HepG2 (cell line): ENCODE results near the gene RPS14. TPM values are rescaled to one million over a fixed set of nuclear protein-coding genes. Genes with fewer than 3 reads are reported as not detected.

ENCODE experiments used
- ADNP ChIP-seq: sonication (generic); formaldehyde crosslinking; IDR thresholded peaks from 2 replicates; pipeline ENCODE4 v1.4.0; 2020; ENCODE audit warnings: missing genetic modification reagents
- DNMT3B ChIP-seq: conservative IDR thresholded peaks from 2 replicates; pipeline ENCODE4 v1.6.1; 2016; ENCODE audit warnings: missing biosample characterization, control low read depth
- FIP1L1 ChIP-seq: fragments of 200-400 bp; formaldehyde crosslinking; IDR thresholded peaks from 2 replicates; pipeline ENCODE4 v1.6.1; 2018; ENCODE audit warnings: low read depth, mild to moderate bottlenecking, low read length, moderate library complexity, borderline replicate concordance; ENCODE audit not compliant: insufficient read depth
- HHEX ChIP-seq: IDR thresholded peaks from 2 replicates; pipeline ENCODE4 v1.6.1; 2016; ENCODE audit warnings: control low read depth
- KDM5B ChIP-seq: sonication (generic); formaldehyde crosslinking; IDR thresholded peaks from 2 replicates; pipeline ENCODE4 v1.4.0; 2020; ENCODE audit warnings: missing genetic modification reagents, mild to moderate bottlenecking, borderline replicate concordance
- MTF1 ChIP-seq: sonication (generic); formaldehyde crosslinking; IDR thresholded peaks from 2 replicates; pipeline ENCODE4 v1.5.0; 2020; ENCODE audit warnings: missing genetic modification reagents
- MYC ChIP-seq: sonication (generic); formaldehyde crosslinking; IDR thresholded peaks from 2 replicates; pipeline ENCODE4 v1.9.0; 2021; ENCODE audit warnings: missing genetic modification reagents, borderline replicate concordance
- NCOA1 ChIP-seq: sonication (generic); formaldehyde crosslinking; IDR thresholded peaks from 2 replicates; pipeline ENCODE4 v1.9.0; 2021; ENCODE audit warnings: missing genetic modification reagents
- NFRKB ChIP-seq: fragments of 450-650 bp; IDR thresholded peaks from 2 replicates; pipeline ENCODE4 v1.6.1; 2017
- NR1H2 ChIP-seq: sonication (generic); formaldehyde crosslinking; IDR thresholded peaks from 2 replicates; pipeline ENCODE4 v1.8.1; 2022; ENCODE audit warnings: low read depth, missing genetic modification reagents, borderline replicate concordance
- SP4 ChIP-seq: sonication (generic); formaldehyde crosslinking; IDR thresholded peaks from 2 replicates; pipeline ENCODE4 v1.8.1; 2023; ENCODE audit warnings: mild to moderate bottlenecking, missing genetic modification reagents
- TAF1 ChIP-seq: sonication (generic); formaldehyde crosslinking; IDR thresholded peaks from 2 replicates; pipeline ENCODE4 v1.4.0; 2020; ENCODE audit warnings: missing genetic modification reagents
- TCF12 ChIP-seq, 2 experiments: fragments of 450-650 bp in 1 of 2; sonication (generic) in 1 of 2; formaldehyde crosslinking in 1 of 2; IDR thresholded peaks; 2 replicates each; pipeline versions ENCODE4 v1.6.1 to v1.8.0; 2017 to 2022; ENCODE audit warnings: antibody characterized with exemption in 1 of 2, mild to moderate bottlenecking in 1 of 2, missing genetic modification reagents in 1 of 2, moderate library complexity in 1 of 2
- ZBTB14 ChIP-seq: sonication (generic); formaldehyde crosslinking; IDR thresholded peaks from 2 replicates; pipeline ENCODE4 v1.4.0; 2020; ENCODE audit warnings: missing genetic modification reagents
- ZNF280D ChIP-seq: sonication (generic); formaldehyde crosslinking; IDR thresholded peaks from 2 replicates; pipeline ENCODE4 v1.5.1; 2020; ENCODE audit warnings: mild to moderate bottlenecking, missing genetic modification reagents
- ZNF580 ChIP-seq: IDR thresholded peaks from 2 replicates; pipeline ENCODE4 v1.6.1; 2016; ENCODE audit warnings: low read depth, borderline replicate concordance
- ZNF597 ChIP-seq: sonication (generic); formaldehyde crosslinking; IDR thresholded peaks from 2 replicates; pipeline ENCODE4 v1.5.0; 2020; ENCODE audit warnings: missing genetic modification reagents
- polyA plus RNA-seq, 8 experiments: library from polyadenylated mRNA; depleted of rRNA in 3 of 8; stranded (reverse) in 7 of 8; unstranded in 1 of 8; fragments of >200 nt; fragmentation: Illumina TruSeq in 4 of 8; extraction: Trizol in 4 of 8; gene quantifications; 2 replicates each; pipeline versions ENCODE4 v1.2.1 to v1.2.3, GENCODE V29; 2011 to 2016; ENCODE audit warnings: low read depth in 4 of 8, missing spikeins in 1 of 8, mixed read lengths in 1 of 8; ENCODE audit not compliant: insufficient read depth in 1 of 8
- total RNA-seq, 5 experiments: library from RNA; depleted of rRNA; stranded (reverse); fragments of >200 nt; fragmentation: Illumina TruSeq; extraction: Trizol; gene quantifications; 2 replicates each; pipeline ENCODE4 v1.2.3, GENCODE V29; 2016; ENCODE audit warnings: low read depth in 1 of 5
- TF ChIP-seq, protein P1 (sequence below): IDR thresholded peaks from 2 replicates; pipeline ENCODE4 v1.6.1; 2016
- TF ChIP-seq, protein P2 (sequence below): sonication (generic); formaldehyde crosslinking; IDR thresholded peaks from 2 replicates; pipeline ENCODE4 v1.4.0; 2020; ENCODE audit warnings: missing genetic modification reagents

The RPS14 gene
- total and polyA plus RNA-seq, 2 of the 13 experiments (the other 11 are each of a cell fraction or from before 2014, with no cell fraction given): 2,116 to 3,295 TPM

DNA sequence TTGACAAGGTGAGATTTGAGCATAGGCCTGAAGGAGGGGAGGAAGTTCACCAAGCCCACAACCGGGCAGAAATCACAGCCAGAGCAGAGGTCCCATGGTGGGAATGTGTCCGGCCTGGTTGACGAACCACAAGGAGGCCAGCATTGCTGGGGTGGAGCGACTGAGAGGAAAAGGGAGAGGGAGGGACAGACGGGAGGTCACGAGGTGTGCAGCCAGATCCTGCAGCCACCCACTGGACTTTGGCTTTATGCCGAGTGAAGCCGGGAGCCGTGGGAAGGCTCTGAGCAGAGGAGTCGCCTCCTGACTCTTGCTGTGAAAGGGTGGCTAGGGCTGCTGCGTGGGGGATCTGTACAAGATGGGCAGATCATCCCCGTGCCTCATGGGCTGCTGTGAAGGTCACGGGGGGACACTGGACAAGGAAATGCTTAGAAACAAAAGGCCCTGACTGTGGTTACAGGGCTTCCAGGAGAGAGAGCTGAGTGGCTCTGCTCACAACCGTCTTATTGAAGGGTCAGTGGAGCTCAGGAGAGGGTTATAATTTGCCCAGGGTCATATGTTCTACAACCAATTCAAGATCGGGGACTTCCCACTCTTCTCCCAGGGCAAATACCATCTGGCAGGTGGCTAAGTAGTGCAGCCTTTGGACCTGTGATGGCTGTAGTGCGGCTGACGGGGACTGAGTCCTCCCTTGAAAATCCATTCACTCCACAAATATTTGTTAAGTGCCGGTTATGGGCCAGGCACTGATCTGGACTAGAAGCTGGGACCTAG, 21.2 kb downstream of the RPS14 start (continued):
- no peak for TF ChIP-seq TCF12 (IDR thresholded peaks at IDR 0.05)
- no peak for TF ChIP-seq TCF12 (CRISPR knock-in tag; IDR thresholded peaks at IDR 0.05)
- no peak for TF ChIP-seq DNMT3B
- TF ChIP-seq ZNF597 (CRISPR knock-in tag): no peak
- no peak for TF ChIP-seq NR1H2 (CRISPR knock-in tag)
- TF ChIP-seq TAF1 (CRISPR knock-in tag): peak; percentile 72
- TF ChIP-seq HHEX (CRISPR knock-in tag): no peak
- TF ChIP-seq ZNF280D (CRISPR knock-in tag): 0 out of 2 replicates have a peak, but pooled peaks have one; percentile 18
- no peak for TF ChIP-seq FIP1L1
- TF ChIP-seq NCOA1 (CRISPR knock-in tag): 0 out of 2 replicates have a peak, but pooled peaks have one; percentile 34
- TF ChIP-seq ADNP (CRISPR knock-in tag): no peak
- peak; percentile 47; the same call in 1 of the 2 replicates for TF ChIP-seq SP4 (CRISPR knock-in tag)
- TF ChIP-seq ZBTB14 (CRISPR knock-in tag): no peak
- TF ChIP-seq, protein P1, sequence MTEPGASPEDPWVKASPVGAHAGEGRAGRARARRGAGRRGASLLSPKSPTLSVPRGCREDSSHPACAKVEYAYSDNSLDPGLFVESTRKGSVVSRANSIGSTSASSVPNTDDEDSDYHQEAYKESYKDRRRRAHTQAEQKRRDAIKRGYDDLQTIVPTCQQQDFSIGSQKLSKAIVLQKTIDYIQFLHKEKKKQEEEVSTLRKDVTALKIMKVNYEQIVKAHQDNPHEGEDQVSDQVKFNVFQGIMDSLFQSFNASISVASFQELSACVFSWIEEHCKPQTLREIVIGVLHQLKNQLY: no peak
- TF ChIP-seq, protein P2, sequence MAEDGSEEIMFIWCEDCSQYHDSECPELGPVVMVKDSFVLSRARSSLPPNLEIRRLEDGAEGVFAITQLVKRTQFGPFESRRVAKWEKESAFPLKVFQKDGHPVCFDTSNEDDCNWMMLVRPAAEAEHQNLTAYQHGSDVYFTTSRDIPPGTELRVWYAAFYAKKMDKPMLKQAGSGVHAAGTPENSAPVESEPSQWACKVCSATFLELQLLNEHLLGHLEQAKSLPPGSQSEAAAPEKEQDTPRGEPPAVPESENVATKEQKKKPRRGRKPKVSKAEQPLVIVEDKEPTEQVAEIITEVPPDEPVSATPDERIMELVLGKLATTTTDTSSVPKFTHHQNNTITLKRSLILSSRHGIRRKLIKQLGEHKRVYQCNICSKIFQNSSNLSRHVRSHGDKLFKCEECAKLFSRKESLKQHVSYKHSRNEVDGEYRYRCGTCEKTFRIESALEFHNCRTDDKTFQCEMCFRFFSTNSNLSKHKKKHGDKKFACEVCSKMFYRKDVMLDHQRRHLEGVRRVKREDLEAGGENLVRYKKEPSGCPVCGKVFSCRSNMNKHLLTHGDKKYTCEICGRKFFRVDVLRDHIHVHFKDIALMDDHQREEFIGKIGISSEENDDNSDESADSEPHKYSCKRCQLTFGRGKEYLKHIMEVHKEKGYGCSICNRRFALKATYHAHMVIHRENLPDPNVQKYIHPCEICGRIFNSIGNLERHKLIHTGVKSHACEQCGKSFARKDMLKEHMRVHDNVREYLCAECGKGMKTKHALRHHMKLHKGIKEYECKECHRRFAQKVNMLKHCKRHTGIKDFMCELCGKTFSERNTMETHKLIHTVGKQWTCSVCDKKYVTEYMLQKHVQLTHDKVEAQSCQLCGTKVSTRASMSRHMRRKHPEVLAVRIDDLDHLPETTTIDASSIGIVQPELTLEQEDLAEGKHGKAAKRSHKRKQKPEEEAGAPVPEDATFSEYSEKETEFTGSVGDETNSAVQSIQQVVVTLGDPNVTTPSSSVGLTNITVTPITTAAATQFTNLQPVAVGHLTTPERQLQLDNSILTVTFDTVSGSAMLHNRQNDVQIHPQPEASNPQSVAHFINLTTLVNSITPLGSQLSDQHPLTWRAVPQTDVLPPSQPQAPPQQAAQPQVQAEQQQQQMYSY (CRISPR knock-in tag): no peak
- no peak for TF ChIP-seq MTF1 (CRISPR knock-in tag)
- 0 out of 2 replicates have a peak, but pooled peaks have one; percentile 32 for TF ChIP-seq KDM5B
- no peak for TF ChIP-seq NFRKB
- TF ChIP-seq MYC: peak; percentile 64; the same call in 1 of the 2 replicates
- no peak for TF ChIP-seq ZNF580 (CRISPR knock-in tag)
